ENCODE measurements around the gene COX4I1. TPM values are rescaled to one million over a fixed set of nuclear protein-coding genes. Genes with fewer than 3 reads are reported as not detected.

The COX4I1 gene
- total RNA-seq, 1 experiment from 2014 or later = 839 TPM

DNA sequence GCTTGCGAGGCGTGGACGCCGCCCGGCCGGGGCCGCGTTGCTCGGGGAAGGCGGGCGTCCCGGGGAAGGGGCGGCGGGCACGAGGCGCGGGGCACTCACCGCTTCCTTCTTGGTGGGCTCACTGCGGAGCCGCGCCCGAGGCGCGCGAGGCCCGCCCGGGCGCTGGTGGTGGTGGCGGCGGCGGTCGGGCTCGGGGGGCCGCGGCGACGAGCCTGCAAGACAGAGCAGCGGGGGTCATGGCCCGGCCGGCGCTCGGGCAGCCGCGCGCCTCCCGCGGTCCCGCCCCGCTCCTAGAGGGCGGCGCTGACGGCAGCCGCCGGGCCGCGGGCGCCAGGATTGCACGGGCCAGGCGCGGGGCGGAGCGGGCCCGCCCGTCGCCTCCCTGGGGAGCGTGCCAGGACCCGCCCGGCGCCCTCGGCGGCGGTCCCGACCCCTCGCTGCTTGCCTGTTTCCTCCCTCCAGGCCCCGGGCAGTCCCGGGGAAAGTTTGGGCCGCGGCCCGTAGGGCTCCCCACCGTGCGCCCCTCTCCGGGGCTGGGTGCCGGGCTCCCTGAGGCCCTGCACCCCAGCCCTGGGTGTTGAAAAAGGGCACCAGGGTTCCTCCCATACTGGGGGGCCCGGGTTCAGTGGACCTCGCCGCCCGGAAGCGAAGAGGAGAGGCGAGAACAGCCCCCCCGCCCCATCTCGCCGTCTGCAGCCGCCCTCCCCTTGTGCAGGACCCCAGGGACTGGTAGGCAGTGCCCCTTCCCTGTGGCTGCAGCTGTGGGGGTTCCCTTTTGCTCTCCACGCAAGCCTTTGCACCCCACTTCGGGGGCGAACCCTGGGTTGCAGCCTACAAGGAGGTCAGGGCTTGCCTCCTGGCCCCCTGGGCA, 48.4 kb upstream of the COX4I1 start, which contains the start of gene C16orf74:
Gene C16orf74, minus strand, starts transcription at position 270 of the 871 bp plus-strand sequence. CDS start 15,879 bp downstream, outside the sequence.
- Histone ChIP-seq H2AFZ (ENCODE audit: low read depth, low read length, poor library complexity, severe bottlenecking) (peak within 1 kb of the TSS; percentile 32), H3K4me2 (ENCODE audit: low read length) (peak within 1 kb of the TSS; percentile 79), H3K4me3 (replicated peaks in 1 of 2; ENCODE audit: low read depth in 1 of 2, low read length in 2 of 2) (peak within 1 kb of the TSS; percentile 69 to 72), H3K4me1 (ENCODE audit: control insufficient read depth in 1 of 2, insufficient read depth in 2 of 2, low read length in 2 of 2) (peaks cover 42 to 63% of the 10 kb centered on the region in 2 experiments), H3K9ac (ENCODE audit: low read length) (peak within 1 kb of the TSS; percentile 95), H3K79me2 (ENCODE audit: insufficient read depth, low read length) (peaks cover 25% of the 10 kb centered on the region; the same call in 1 of the 2 replicates), H4K20me1 (ENCODE audit: insufficient read depth) (no peaks in the 10 kb centered on the region), H3K27ac (ENCODE audit: low read depth, low read length) (peak within 1 kb of the TSS; percentile 82), H3K9me2 (ENCODE audit: insufficient read depth) (no peaks in the 10 kb centered on the region), H3K9me3 (ENCODE audit: control insufficient read depth in 1 of 2, insufficient read depth in 1 of 2, low read depth in 1 of 2, low read length in 2 of 2) (no peaks in the 10 kb centered on the region), H3K27me3 (ENCODE audit: insufficient read depth, low read length) (no peaks in the 10 kb centered on the region; the same call in 1 of the 2 replicates), H3K36me3 (ENCODE audit: control insufficient read depth in 1 of 2, insufficient read depth in 2 of 2, low read length in 2 of 2) (no peaks in the 10 kb centered on the region)
- ChIA-PET CTCF (interaction anchor here (1.2 to 3.0 kb wide), 3 partner anchors 9 to 11 kb away, joined by 4 to 13 read pairs (median 5); no protein-coding TSS in a partner anchor), RAD21 (ENCODE audit: low non-redundant PET in 1 of 2, low total read pairs in 2 of 2, uncharacterized antibody in 2 of 2, unreplicated experiment in 2 of 2) (no interaction called here), POLR2A (no interaction called here)
- no TSS peak for BruUV-seq (replicated peaks)
- TF ChIP-seq YY1 (IDR thresholded peaks at IDR 0.05; ENCODE audit: extremely low read depth, insufficient replicate concordance, low read depth, low read length) (no peak), RAD21 (IDR thresholded peaks at IDR 0.05; ENCODE audit: low read depth) (no peak), ATF3 (IDR thresholded peaks at IDR 0.05) (no peak), POLR2A (IDR thresholded peaks at IDR 0.05; ENCODE audit: borderline replicate concordance, extremely low read depth, insufficient read depth, insufficient read length) (peak; percentile 47), FOSL1 (IDR thresholded peaks at IDR 0.05; ENCODE audit: low read depth) (no peak), EZH2 (IDR thresholded peaks at IDR 0.05) (no peak), EZH2phosphoT487 (IDR thresholded peaks at IDR 0.05; ENCODE audit: borderline replicate concordance) (no peak), ELF1 (IDR thresholded peaks at IDR 0.05; ENCODE audit: borderline replicate concordance, low read depth) (no peak), EGR1 (IDR thresholded peaks at IDR 0.05; ENCODE audit: low read depth) (no peak), POLR2AphosphoS5 (IDR thresholded peaks at IDR 0.05; ENCODE audit: low read depth, low read length) (peak; percentile 69), TCF7L2 (IDR thresholded peaks at IDR 0.05; ENCODE audit: borderline replicate concordance, extremely low read depth, insufficient read depth, insufficient read length) (peak; percentile 35), ZFX (IDR thresholded peaks at IDR 0.05) (peak; percentile 70; the same call in 1 of the 2 replicates), CBX3 (IDR thresholded peaks at IDR 0.05; ENCODE audit: low read depth) (no peak), REST (IDR thresholded peaks at IDR 0.05; ENCODE audit: low read depth) (no peak)
- TF ChIP-seq, protein P1, sequence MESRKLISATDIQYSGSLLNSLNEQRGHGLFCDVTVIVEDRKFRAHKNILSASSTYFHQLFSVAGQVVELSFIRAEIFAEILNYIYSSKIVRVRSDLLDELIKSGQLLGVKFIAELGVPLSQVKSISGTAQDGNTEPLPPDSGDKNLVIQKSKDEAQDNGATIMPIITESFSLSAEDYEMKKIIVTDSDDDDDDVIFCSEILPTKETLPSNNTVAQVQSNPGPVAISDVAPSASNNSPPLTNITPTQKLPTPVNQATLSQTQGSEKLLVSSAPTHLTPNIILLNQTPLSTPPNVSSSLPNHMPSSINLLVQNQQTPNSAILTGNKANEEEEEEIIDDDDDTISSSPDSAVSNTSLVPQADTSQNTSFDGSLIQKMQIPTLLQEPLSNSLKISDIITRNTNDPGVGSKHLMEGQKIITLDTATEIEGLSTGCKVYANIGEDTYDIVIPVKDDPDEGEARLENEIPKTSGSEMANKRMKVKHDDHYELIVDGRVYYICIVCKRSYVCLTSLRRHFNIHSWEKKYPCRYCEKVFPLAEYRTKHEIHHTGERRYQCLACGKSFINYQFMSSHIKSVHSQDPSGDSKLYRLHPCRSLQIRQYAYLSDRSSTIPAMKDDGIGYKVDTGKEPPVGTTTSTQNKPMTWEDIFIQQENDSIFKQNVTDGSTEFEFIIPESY (IDR thresholded peaks at IDR 0.05; ENCODE audit: extremely low read depth, insufficient replicate concordance, low read length) = peak; percentile 39
- intact Hi-C loops (cut with micrococcal nuclease) = no loop called here
- DNase-seq (ENCODE audit: low read depth, low spot score) (no peak), ATAC-seq (peak; percentile 79)

All from HCT116 (cell line).